Cardiac septum (tissue), 1 donor: ENCODE measurements around the gene SLC46A3. TPM values are rescaled to one million over a fixed set of nuclear protein-coding genes. Genes with fewer than 3 reads are reported as not detected.

Experiments used
- DNase-seq: peaks from one replicate; pipeline ENCODE4 v3.0.0-alpha.2; 2020; ENCODE audit warnings: low spot score
- intact Hi-C: fragments of 100-400 bp; cut with DNase I; formaldehyde crosslinking; loops from one replicate; pipeline ENCODE4 v1.14.0; 2022
- total RNA-seq: library from RNA; stranded (reverse); fragmentation: NEBNext Ultra II Directional; extraction: Animal tissue kit (Norgen Biotek cat#: 25700); gene quantifications from one replicate; pipeline ENCODE4 v1.2.1, GENCODE V29; 2021
- donor health status: DM: no; HTN: no; CAD: no.

SLC46A3 gene
- total RNA-seq, 1 donor from 2014 or later = 9.9 TPM

GRCh38 chr13:28735481-28736029 lies 16.8 kb upstream of the SLC46A3 start:
- peak; percentile 35 for DNase-seq
- intact Hi-C loops = no loop called here

DNA sequence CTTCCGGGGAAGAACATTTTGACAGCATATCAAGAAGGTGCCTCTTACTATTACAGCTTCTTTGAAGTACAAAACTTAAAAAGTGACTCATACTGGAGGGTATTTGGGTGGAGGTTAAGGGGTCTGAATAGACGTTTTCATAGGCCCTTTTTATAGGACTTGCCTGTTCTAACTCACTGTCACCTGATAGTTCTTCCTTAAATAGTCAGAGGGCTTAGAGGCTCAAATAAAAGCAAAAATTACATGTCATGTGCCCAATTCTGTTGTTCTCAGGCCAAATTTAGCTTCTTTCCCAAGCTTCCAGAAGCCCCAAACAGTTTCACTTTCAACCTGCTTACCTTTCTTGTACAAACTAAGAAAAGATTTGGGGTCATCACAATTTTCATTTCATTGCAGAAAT lies 16.1 kb upstream of the SLC46A3 start:
- no peak for DNase-seq
- intact Hi-C loops = no loop called here

DNA sequence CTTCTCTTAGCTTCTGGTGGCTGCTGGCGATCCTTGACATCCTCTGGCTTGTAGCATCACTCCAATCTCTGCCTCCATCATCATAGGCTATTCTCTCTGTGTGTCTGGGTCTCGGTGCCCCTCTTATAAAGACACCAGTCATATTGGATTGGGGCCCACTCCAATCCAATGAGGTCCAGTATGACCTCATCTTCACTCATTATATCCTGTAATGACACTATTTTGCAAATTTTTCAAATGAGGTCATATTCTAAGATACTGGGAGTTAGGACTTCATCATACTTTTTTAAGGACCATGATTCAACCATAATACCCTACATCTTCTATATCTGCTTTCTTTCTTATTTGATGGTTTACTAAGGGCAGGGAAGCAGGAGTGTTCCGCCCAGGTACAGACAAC lies 12.0 kb upstream of the SLC46A3 start:
- no peak for DNase-seq
- intact Hi-C loops = no loop called here

DNA sequence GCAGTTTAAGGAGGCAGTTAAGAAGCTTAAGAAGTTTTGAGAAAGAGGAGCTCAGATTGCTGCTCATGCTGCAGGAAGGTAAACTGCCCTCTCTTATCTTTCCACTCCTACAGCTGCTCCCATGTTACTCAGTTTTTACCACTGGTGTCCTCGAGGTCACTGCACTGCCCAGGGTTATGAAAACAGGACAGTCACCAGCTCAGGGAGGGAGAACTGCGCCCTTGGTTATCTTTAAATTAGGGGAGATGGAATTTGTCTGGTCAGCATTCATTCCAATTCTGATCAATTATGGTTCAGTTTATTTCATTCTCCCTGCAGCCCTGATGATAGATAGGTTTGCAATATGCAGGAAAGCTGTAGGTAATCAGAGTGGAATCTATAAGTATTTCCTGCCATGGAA lies 10.8 kb upstream of the SLC46A3 start:
- no peak for DNase-seq
- intact Hi-C loops = no loop called here

GRCh38 chr13:28728642-28729041 lies 9.9 kb upstream of the SLC46A3 start:
- intact Hi-C loops = no loop called here
- DNase-seq = no peak

GRCh38 chr13:28725046-28725610 lies 6.4 kb upstream of the SLC46A3 start:
- DNase-seq = no peak
- intact Hi-C loops = no loop called here

GRCh38 chr13:28723806-28724205 lies 5.0 kb upstream of the SLC46A3 start:
- DNase-seq = no peak
- intact Hi-C loops = no loop called here

DNA sequence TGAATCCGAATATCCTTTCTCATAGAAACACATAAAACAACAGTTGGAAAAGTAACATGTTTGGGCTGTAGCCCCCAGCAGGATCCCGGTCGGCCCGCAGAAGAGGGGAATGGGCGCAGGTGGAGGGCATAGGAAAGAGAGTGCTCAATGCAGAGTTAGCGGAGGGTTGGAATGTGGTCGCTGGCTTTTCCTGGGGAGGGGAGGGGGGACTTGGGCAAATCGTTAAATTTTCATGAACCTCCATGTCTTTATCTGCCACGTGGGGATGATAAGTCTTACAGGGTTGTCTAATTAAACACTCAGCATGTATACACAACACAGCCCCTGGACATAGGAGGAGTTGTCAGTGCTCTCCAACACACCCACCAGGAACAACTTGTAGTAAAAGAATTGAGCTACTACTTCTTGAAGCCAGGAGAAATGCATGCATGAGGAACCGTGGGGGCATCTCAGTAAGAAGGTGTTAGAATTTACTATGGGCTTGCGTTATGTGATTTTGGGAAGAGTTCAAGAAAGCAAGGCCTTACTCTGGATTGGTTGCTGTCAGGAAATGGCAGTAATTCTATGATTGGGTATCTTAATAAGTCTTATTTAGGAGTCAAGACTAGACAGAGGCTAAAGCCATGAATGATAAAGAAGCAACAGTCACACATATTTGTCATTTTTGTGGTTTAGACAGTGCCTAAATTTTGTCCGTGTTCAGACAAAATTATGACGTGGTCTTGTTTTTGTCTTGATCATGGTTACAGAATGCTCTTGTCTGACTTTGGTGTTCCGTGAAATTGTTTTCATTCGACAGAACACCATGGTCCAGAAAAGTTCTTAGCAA lies 671 bp upstream of the SLC46A3 start:
- no peak for DNase-seq

DNA sequence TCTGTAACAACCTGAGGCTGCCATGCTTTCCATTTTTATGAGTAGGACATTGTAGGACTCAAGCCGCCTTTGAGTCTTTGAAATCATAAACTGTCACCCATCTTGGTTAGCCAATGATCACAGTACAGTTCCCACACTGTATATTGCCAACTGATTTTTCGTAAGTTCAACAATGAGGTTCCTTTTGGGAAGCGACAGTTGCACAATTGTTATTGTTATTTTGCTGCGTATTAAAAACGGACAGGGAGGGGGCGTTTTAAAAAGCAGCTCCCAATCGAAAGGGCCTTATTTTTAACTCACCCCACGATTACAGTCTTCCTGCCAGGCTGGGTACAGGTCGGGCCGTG lies 601 bp downstream of the SLC46A3 start:
- intact Hi-C loops = loop anchor here (1.0 to 5.0 kb wide), 3 partner anchors 37 to 78 kb away; partner anchors contain the start of gene POMP
- no peak for DNase-seq

More for the DNA sequence above, 671 bp upstream of the SLC46A3 start:
- intact Hi-C loops = loop anchor here (2.0 to 5.0 kb wide), 2 partner anchors 35 to 62 kb away; partner anchors contain the start of gene POMP

GRCh38 chr13:28717170-28717569 lies 1.6 kb downstream of the SLC46A3 start:
- DNase-seq = no peak
- intact Hi-C loops = loop anchor here (5.0 kb wide), 1 partner anchor 60 kb away; the partner anchor contains the start of gene POMP

DNA sequence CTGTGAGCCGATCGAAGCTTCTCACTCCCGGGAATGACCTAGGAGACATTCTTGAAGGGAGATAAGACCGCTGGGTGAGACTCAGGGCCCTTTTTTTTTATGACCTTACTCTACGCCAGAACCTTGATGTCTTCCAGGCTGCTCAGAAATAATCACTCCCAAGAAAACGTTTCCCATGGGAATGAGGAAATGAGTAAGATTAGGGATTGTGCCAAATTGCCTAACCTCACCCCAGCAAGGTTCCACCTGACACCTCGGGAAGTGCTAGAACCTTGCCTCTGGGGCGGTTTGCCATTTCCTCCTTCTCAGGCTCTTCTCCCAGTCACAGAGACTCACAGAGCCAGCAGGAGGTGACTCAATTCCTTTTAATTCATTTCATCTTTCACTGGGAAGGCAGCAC lies 2.3 kb downstream of the SLC46A3 start:
- peak; percentile 79 for DNase-seq
- intact Hi-C loops = loop anchor here (5.0 kb wide), 1 partner anchor 59 kb away; the partner anchor contains the start of gene POMP

- DNase-seq = no peak
- intact Hi-C loops = loop anchor here (5.0 kb wide), 1 partner anchor 57 kb away; the partner anchor contains the start of gene POMP
Measured at GRCh38 chr13:28714651-28715050, 4.1 kb downstream of the SLC46A3 start.

DNA sequence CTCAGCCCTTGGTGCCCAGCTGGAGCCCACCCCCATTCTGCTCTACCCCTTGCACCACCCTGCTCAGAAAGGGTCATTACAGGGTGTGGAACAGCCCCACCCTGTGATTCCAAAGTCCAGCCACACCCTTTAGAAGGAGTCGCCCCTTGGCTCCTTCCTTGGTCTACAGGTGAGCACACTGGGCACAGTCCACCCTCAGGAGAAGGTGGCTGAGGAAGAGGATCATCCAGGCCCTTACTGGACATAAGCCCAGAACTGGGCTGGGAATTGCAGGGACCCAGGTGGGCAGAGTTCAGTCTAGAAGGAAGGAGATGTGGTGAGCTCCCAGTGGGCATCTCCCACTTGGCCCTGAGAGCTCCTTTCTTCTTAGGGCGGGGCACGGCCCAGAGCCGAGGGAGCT lies 8.6 kb downstream of the SLC46A3 start:
- DNase-seq = no peak
- intact Hi-C loops = no loop called here

GRCh38 chr13:28707629-28708427 lies 10.9 kb downstream of the SLC46A3 start:
- intact Hi-C loops = no loop called here
- DNase-seq = no peak

- intact Hi-C loops = no loop called here
- no peak for DNase-seq
Measured at GRCh38 chr13:28705461-28706083, 13.2 kb downstream of the SLC46A3 start.

DNA sequence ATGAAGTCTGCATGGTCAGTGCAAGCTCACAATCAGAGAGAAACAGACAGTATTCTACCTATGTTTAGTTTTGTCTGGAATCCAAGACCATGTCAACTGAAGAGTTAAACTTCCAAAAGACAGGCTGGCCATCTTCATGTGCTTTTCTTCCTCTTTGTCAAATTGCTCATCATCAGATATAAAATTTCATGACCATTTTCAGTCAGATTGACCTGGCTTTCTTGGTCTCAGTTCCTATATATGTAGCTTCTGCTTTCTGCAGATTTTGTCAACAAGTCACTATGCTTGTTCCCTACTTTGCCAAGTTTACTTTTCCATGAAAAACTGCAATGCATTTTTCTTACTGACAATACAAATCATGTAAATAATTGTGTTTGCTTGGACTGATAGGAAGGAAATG lies 13.9 kb downstream of the SLC46A3 start:
- intact Hi-C loops = no loop called here
- DNase-seq = no peak

DNA sequence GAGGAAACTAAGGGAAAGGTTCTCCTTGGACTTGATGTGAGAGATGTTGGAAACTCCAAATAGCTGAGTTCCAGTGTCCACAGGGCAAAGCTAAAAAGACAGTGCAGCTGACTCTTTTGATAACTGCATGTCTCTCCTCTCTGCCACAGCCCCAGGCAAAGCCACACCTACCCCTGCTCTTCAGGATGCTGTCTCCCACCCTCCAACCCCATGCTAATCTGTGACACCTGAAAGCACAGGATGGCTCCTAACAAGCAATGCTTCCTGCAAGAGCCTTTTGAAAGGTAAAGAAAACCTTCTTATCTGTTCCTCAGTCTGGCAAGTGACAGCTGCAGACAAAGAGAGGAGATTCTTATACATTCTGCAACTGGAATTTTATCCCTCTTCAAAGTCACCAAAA lies 14.5 kb downstream of the SLC46A3 start:
- intact Hi-C loops = no loop called here
- no peak for DNase-seq

DNA sequence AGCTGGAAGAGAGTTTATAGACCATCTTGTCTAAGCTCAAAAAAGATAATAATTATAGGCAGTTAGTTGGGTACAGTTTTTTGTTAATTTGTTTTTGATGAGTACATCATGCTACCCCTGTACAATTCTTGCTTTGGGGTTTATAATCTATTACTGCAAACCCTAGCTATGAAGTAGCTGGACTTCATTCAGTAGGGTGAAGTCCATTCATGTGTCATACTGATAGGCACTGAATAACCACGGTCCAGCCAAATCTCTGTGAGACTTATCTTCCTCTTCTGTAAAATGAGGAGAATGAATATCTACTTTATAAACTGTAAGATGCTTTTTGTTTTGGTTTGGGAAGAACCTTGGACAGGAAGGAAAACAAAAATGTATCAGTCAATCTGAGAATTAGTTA lies 19.5 kb downstream of the SLC46A3 start:
- no peak for DNase-seq
- intact Hi-C loops = no loop called here

DNA sequence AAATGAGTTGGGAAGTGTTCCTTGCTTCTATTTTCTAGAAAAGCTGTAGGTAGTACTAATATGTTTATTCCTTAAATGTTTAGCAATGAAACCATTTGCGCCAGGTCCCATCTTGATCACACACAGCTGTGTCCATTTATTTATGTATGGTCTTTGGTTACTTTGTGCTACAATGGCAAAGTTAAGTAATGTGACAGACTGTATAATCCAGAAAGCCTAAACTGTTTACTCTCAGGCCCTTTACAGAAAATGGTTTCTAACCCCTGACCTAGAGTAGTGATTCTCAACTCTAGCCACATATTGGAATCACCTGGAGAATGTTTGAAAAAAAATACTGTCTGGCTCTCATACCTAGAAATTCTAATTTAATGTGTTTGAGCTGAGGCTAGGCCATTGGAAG lies 21.3 kb downstream of the SLC46A3 start:
- intact Hi-C loops = no loop called here

More for the DNA sequence above, 21.3 kb downstream of the SLC46A3 start:
- no peak for DNase-seq
